ENCODE data around the gene APOO.

APOO gene

GRCh38 chrX:23844502-23845138 is 63.1 kb downstream of the APOO start:
- H3K27ac ChIP-seq: no peak overlapping the region
- TF ChIP-seq ZFX (IDR thresholded peaks at IDR 0.05) (no peak), CTCF (conservative IDR thresholded peaks at IDR 0.05) (no peak)

GRCh38 chrX:23841847-23842522 is 65.8 kb downstream of the APOO start:
- no peak overlapping the region for H3K27ac ChIP-seq
- no peak for TF ChIP-seq CTCF (conservative IDR thresholded peaks at IDR 0.05)
- no peak for TF ChIP-seq ZFX (IDR thresholded peaks at IDR 0.05)

- TF ChIP-seq ZFX (IDR thresholded peaks at IDR 0.05): no peak
- TF ChIP-seq CTCF (conservative IDR thresholded peaks at IDR 0.05): no peak
- no peak overlapping the region for H3K27ac ChIP-seq
Observed at GRCh38 chrX:23840674-23841073, 67.1 kb downstream of the APOO start.

GRCh38 chrX:23838953-23839352 is 68.8 kb downstream of the APOO start:
- TF ChIP-seq CTCF (conservative IDR thresholded peaks at IDR 0.05): no peak
- no peak for TF ChIP-seq ZFX (IDR thresholded peaks at IDR 0.05)
- no peak overlapping the region for H3K27ac ChIP-seq

GRCh38 chrX:23832721-23833120 is 75.0 kb downstream of the APOO start:
- no peak overlapping the region for H3K27ac ChIP-seq
- no peak for TF ChIP-seq ZFX (IDR thresholded peaks at IDR 0.05)
- no peak for TF ChIP-seq CTCF (conservative IDR thresholded peaks at IDR 0.05)

- no peak overlapping the region for H3K27ac ChIP-seq
- no peak for TF ChIP-seq CTCF (conservative IDR thresholded peaks at IDR 0.05)
- no peak for TF ChIP-seq ZFX (IDR thresholded peaks at IDR 0.05)
Observed at GRCh38 chrX:23828881-23829280, 78.9 kb downstream of the APOO start.

- TF ChIP-seq CTCF (conservative IDR thresholded peaks at IDR 0.05): no peak
- no peak for TF ChIP-seq ZFX (IDR thresholded peaks at IDR 0.05)
- H3K27ac ChIP-seq: no peak overlapping the region
Observed at GRCh38 chrX:23826653-23827052, 81.1 kb downstream of the APOO start.
